Erythroblast (primary cell): ENCODE measurements around the gene COL6A3.

ENCODE experiments used
- GATA1 ChIP-seq: IDR thresholded peaks from 2 replicates; pipeline ENCODE4 v1.6.1; 2011; ENCODE audit warnings: low read depth, mild to moderate bottlenecking, control low read depth, low read length, moderate library complexity
- POLR2A ChIP-seq: IDR thresholded peaks from 2 replicates; pipeline ENCODE4 v1.6.1; 2011; ENCODE audit warnings: mild to moderate bottlenecking, low read length

DNA sequence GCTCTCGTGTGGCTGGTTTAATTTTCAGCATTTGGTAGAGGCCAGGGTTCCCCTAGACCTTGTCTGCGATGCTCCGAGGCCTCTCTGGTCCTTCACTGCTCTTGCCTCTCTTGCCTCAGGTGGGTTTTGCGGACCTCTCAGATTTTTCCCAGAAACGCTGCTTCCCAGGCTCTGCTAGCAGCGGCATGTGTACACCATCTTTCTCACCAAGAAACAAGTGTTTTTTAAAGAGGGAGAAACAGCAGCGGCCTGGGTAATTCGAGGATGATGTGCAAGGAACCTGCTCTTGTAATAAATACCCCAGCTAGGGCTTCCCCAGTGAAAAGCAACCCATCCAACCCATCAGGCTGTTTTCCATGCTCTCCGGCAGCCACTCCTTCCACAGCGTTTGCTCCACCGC lies 33.5 kb upstream of the COL6A3 start:
- TF ChIP-seq POLR2A (no peak), GATA1 (no peak)
